Measurements from ENCODE around the gene CYFIP1. TPM values are rescaled to one million over a fixed set of nuclear protein-coding genes. Genes with fewer than 3 reads are reported as not detected.

The CYFIP1 gene
- total and polyA plus RNA-seq, 7 experiments from 2014 or later: 0.40 to 37.8 (median 10.0) TPM

DNA sequence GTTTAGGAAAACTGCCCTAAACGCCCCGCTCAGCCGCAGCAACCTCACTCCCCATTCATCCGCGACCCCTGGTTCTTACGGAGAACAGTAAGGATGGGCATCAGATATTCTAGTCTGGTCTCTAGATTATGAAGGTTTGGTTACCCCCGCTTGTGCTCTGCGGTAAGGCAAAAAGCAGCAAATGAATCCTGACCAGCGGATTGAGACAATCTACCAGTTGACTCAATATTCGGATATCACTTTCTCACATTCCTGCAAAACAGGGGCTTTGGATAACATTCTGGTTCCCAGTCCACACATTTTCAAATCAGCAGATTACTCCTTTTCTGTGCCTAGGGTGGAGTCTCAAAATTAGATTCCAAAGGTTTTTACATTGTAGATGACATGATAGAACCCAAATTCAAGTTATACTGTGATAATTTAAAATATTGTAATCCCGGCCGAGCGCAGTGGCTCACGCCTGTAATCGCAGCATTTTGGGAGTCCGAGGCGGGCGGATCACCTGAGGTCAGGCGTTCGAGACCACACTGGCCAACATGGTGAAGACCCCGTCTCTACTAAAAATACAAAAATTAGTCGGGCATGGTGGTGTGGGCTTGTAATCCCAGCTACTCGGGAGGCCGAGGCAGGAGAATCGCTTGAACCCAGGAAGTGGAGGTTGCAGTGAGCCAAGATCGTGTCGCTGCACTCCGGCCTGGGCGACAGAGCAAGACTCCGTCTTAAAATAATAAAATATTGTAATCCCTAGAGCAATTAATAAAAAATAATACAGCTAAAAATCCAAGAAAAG, 1.1 kb upstream of the CYFIP1 start:
- Mint-ChIP-seq H3K4me1 (peaks cover 9 to 20% (median 15%) of the 10 kb centered on the region in 7 donors), H3K27ac (no peak overlapping the region)
- no peaks in the 10 kb centered on the region for H3K9me3 ChIP-seq (ENCODE audit: control insufficient read depth in 2 of 3, low read length in 3 of 3)

DNA sequence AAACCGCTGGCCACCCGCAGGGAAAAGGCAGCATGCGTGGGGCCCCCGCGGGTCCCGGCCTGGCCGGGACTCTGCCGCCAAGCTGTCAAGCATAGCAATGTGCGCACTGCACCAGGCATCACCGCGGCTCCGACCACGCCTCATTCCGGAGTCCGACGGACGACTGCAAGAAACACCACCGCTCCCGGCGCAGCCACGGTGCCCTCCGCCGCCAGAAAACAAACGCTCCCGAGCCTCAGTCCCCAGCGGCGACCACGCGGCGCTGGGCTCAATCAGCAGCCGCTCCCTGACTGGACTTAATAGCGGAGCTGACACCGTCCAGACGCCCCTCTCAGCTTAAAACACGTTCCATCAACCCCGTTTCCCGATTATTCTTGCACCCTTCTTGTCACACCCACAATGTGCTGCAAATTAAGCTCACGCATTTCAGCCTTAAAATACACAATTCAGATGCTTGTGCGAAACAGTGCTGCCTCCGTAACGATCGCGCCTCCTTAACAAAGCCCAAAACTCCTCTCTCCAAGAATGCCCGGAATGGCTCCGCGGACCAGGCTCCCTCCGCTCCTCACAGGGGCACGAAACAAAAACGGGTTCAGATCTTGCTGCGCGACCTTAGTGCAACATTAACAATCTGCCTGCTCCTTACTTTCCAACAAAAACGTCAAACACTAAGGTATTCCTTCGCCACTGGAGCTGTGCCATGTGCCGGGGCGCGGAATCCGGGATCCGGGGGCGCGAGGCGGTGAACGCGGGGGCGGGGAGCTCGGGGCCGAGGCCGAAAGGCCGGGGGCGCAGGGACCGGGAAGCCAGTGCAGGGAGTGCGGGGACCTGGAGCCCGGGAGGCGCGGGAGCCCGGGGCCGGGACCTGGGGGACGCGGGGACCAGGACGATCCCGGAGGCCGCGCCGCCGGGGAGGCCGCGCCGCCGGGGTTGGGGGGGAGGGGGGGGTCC, 655 bp downstream of the CYFIP1 start:
- H3K27ac Mint-ChIP-seq: no peak overlapping the region
- peaks cover 0 to 5% of the 10 kb centered on the region in 2 donors for H3K27me3 ChIP-seq (ENCODE audit: control insufficient read depth in 2 of 2, insufficient read depth in 2 of 2, low read length in 2 of 2)

More for the DNA sequence above, 1.1 kb upstream of the CYFIP1 start:
- no peaks in the 10 kb centered on the region for H3K36me3 ChIP-seq (ENCODE audit: control insufficient read depth in 2 of 3, insufficient read depth in 3 of 3, low read length in 3 of 3)
- DNase-seq (no peak), ATAC-seq (no peak)
- no peaks in the 10 kb centered on the region for H3K4me1 ChIP-seq (ENCODE audit: control insufficient read depth in 2 of 2, insufficient read depth in 2 of 2, low read length in 2 of 2)
- Mint-ChIP-seq H3K27me3 (peaks cover 16 to 28% (median 20%) of the 10 kb centered on the region in 5 donors), H3K4me3 (peak overlapping the region; percentile 56 to 83 (median 73)), H3K9me3 (peaks cover 0 to 2% (median 0%) of the 10 kb centered on the region in 11 donors), H3K36me3 (peaks cover 0 to 4% (median 4%) of the 10 kb centered on the region in 5 donors)
- POLR2A ChIA-PET: interaction anchor here (0.6 kb wide), 1 partner anchor 11 kb away, joined by 3 read pairs; no protein-coding TSS in a partner anchor
- CTCF ChIA-PET: no interaction called here
- peaks cover 0 to 5% of the 10 kb centered on the region in 2 donors for H3K27me3 ChIP-seq (ENCODE audit: control insufficient read depth in 2 of 2, insufficient read depth in 2 of 2, low read length in 2 of 2)
- intact Hi-C loops (cut with micrococcal nuclease): no loop called here
- H3K27ac ChIP-seq (ENCODE audit: low read depth, low read length): no peak overlapping the region
- H3K4me3 ChIP-seq (ENCODE audit: low read length): peak overlapping the region; percentile 33

DNA sequence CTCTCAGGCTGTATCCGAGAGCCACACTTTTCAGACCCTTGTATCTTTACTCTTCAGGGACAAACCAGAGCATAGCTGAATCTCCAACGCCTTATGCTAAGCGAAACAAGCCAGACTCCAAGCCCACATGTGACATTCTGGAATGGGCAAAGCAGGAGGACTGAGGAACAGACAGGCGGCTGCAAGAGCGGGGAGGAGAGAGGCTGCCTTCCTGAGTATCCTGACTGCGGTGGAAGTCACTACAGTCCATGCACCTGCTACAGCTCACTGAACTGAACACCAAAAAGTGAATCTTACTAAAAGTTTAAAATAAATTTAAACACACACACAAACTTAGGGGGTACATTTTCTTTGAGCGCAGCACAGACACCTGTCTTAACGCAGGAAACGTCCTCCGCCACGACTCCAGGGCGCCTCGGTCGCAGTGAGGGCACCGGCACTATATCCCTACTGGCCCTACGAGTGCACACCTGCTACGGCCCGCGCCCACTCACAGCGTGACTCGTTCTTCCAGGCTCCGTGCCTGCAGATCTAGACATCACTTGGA, 1.4 kb downstream of the CYFIP1 start:
- DNase-seq (peak in 1 of 9 donors; percentile 4), ATAC-seq (peak; percentile 19)
- Histone ChIP-seq H3K4me1 (ENCODE audit: control insufficient read depth in 2 of 2, insufficient read depth in 2 of 2, low read length in 2 of 2) (no peaks in the 10 kb centered on the region), H3K4me3 (ENCODE audit: low read length) (peak overlapping the region; percentile 54), H3K27ac (ENCODE audit: low read depth, low read length) (no peak overlapping the region), H3K9me3 (ENCODE audit: control insufficient read depth in 2 of 3, low read length in 3 of 3) (no peaks in the 10 kb centered on the region), H3K27me3 (ENCODE audit: control insufficient read depth in 2 of 2, insufficient read depth in 2 of 2, low read length in 2 of 2) (peaks cover 0 to 5% of the 10 kb centered on the region in 2 donors), H3K36me3 (ENCODE audit: control insufficient read depth in 2 of 3, insufficient read depth in 3 of 3, low read length in 3 of 3) (no peaks in the 10 kb centered on the region)
- ChIA-PET POLR2A (no interaction called here), CTCF (no interaction called here)
- H3K36me3 Mint-ChIP-seq: peaks cover 0 to 4% (median 0%) of the 10 kb centered on the region in 5 donors
- peak overlapping the region; percentile 81 to 98 (median 89) for H3K4me3 Mint-ChIP-seq
- peaks cover 11 to 20% (median 15%) of the 10 kb centered on the region in 7 donors for H3K4me1 Mint-ChIP-seq
- intact Hi-C loops (cut with micrococcal nuclease): loop anchor here in 1 of 2 donors (2.0 kb wide), 1 partner anchor 60 kb away; the partner anchor contains the start of gene TUBGCP5
- H3K27ac Mint-ChIP-seq: no peak overlapping the region
- H3K9me3 Mint-ChIP-seq: peaks cover 0 to 2% (median 0%) of the 10 kb centered on the region in 11 donors
- H3K27me3 Mint-ChIP-seq: peaks cover 16 to 28% (median 20%) of the 10 kb centered on the region in 5 donors

More for the DNA sequence above, 655 bp downstream of the CYFIP1 start:
- ChIA-PET POLR2A (no interaction called here), CTCF (no interaction called here)
- Mint-ChIP-seq H3K36me3 (peaks cover 0 to 4% (median under 1%) of the 10 kb centered on the region in 5 donors), H3K4me3 (peak overlapping the region; percentile 81 to 98 (median 89)), H3K4me1 (peaks cover 11 to 20% (median 15%) of the 10 kb centered on the region in 7 donors), H3K27me3 (peaks cover 16 to 28% (median 20%) of the 10 kb centered on the region in 5 donors), H3K9me3 (peaks cover 0 to 2% (median 0%) of the 10 kb centered on the region in 11 donors)
- Histone ChIP-seq H3K27ac (ENCODE audit: low read depth, low read length) (no peak overlapping the region), H3K4me3 (ENCODE audit: low read length) (peak overlapping the region; percentile 54), H3K36me3 (ENCODE audit: control insufficient read depth in 2 of 3, insufficient read depth in 3 of 3, low read length in 3 of 3) (no peaks in the 10 kb centered on the region), H3K4me1 (ENCODE audit: control insufficient read depth in 2 of 2, insufficient read depth in 2 of 2, low read length in 2 of 2) (no peaks in the 10 kb centered on the region), H3K9me3 (ENCODE audit: control insufficient read depth in 2 of 3, low read length in 3 of 3) (no peaks in the 10 kb centered on the region)
- intact Hi-C loops (cut with micrococcal nuclease): loop anchor here in 1 of 2 donors (2.0 kb wide), 1 partner anchor 59 kb away; the partner anchor contains the start of gene TUBGCP5
- DNase-seq (peak in 4 of 9 donors; percentile 8 to 51 (median 12)), ATAC-seq (peak; percentile 52)

DNA sequence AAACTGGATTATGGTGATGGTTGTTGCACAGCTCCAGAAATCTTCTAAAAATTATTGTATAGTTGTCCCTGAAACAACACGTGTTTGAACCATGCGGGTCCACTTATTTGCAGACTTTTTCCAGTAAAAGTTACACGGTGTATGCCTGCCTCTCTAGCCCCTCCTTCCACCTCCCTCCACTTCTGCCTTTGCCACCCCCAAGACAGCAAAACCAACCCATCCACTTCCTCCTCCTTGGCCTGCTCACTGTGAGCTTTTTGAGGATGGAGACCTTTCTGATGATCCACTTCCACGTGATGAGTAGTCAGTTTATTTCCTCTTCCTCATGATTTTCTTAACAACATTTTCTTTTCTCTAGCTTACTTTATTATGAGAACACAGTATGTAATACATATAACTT, 5.4 kb downstream of the CYFIP1 start:
- H3K4me1 Mint-ChIP-seq: peaks cover 14 to 23% (median 15%) of the 10 kb centered on the region in 7 donors
- H3K27ac ChIP-seq (ENCODE audit: low read depth, low read length): no peak overlapping the region
- H3K4me3 Mint-ChIP-seq: no peak overlapping the region
- peaks cover 10 to 21% (median 19%) of the 10 kb centered on the region in 5 donors for H3K27me3 Mint-ChIP-seq
- peaks cover 0 to 5% (median 0%) of the 10 kb centered on the region in 5 donors for H3K36me3 Mint-ChIP-seq
- H3K27ac Mint-ChIP-seq: no peak overlapping the region
- H3K9me3 Mint-ChIP-seq: peaks cover 0 to 2% (median 0%) of the 10 kb centered on the region in 11 donors
- H3K9me3 ChIP-seq (ENCODE audit: control insufficient read depth in 2 of 3, low read length in 3 of 3): no peaks in the 10 kb centered on the region
- ChIA-PET POLR2A (no interaction called here), CTCF (no interaction called here)
- H3K4me3 ChIP-seq (ENCODE audit: low read length): no peak overlapping the region
- DNase-seq (no peak), ATAC-seq (peak; percentile 85)
- intact Hi-C loops (cut with micrococcal nuclease): no loop called here
- H3K27me3 ChIP-seq (ENCODE audit: control insufficient read depth in 2 of 2, insufficient read depth in 2 of 2, low read length in 2 of 2): peaks cover 0 to 5% of the 10 kb centered on the region in 2 donors
- H3K36me3 ChIP-seq (ENCODE audit: control insufficient read depth in 2 of 3, insufficient read depth in 3 of 3, low read length in 3 of 3): no peaks in the 10 kb centered on the region
- no peaks in the 10 kb centered on the region for H3K4me1 ChIP-seq (ENCODE audit: control insufficient read depth in 2 of 2, insufficient read depth in 2 of 2, low read length in 2 of 2)

DNA sequence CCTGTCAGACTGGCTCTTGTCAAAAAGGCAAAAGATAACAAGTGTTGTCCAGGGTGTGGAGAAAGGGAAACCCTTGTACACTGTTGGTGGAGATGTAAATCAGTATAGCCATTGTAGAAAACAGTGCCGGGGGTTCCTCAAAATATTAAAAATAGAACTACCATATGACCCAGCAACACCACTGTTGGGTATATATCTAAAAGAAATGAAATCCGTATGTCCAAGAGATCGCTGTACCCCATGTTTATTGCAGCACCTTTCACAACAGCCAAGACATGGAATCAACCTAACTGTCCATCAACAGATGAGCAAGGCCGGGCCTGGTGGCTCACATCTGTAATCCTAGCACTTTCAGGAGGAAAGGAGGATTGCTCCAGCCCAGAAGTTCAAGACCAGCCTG, 6.2 kb downstream of the CYFIP1 start:
- no peaks in the 10 kb centered on the region for H3K27me3 ChIP-seq (ENCODE audit: control insufficient read depth in 2 of 2, insufficient read depth in 2 of 2, low read length in 2 of 2)
- CTCF ChIA-PET: no interaction called here
- no peak overlapping the region for H3K4me3 ChIP-seq (ENCODE audit: low read length)
- peaks cover 0 to 4% (median 2%) of the 10 kb centered on the region in 5 donors for H3K36me3 Mint-ChIP-seq
- H3K4me1 ChIP-seq (ENCODE audit: control insufficient read depth in 2 of 2, insufficient read depth in 2 of 2, low read length in 2 of 2): no peaks in the 10 kb centered on the region
- no peaks in the 10 kb centered on the region for H3K36me3 ChIP-seq (ENCODE audit: control insufficient read depth in 2 of 3, insufficient read depth in 3 of 3, low read length in 3 of 3)
- no peak overlapping the region for H3K27ac ChIP-seq (ENCODE audit: low read depth, low read length)
- H3K4me3 Mint-ChIP-seq: no peak overlapping the region
- peaks cover 7 to 15% (median 9%) of the 10 kb centered on the region in 7 donors for H3K4me1 Mint-ChIP-seq
- ATAC-seq: no peak
- H3K27ac Mint-ChIP-seq: no peak overlapping the region
- no peaks in the 10 kb centered on the region for H3K9me3 ChIP-seq (ENCODE audit: control insufficient read depth in 2 of 3, low read length in 3 of 3)
- H3K27me3 Mint-ChIP-seq: peaks cover 5 to 18% (median 13%) of the 10 kb centered on the region in 5 donors
- H3K9me3 Mint-ChIP-seq: peaks cover 0 to 7% (median 2%) of the 10 kb centered on the region in 11 donors
- DNase-seq: no peak
- POLR2A ChIA-PET: no interaction called here
- intact Hi-C loops (cut with micrococcal nuclease): no loop called here

DNA sequence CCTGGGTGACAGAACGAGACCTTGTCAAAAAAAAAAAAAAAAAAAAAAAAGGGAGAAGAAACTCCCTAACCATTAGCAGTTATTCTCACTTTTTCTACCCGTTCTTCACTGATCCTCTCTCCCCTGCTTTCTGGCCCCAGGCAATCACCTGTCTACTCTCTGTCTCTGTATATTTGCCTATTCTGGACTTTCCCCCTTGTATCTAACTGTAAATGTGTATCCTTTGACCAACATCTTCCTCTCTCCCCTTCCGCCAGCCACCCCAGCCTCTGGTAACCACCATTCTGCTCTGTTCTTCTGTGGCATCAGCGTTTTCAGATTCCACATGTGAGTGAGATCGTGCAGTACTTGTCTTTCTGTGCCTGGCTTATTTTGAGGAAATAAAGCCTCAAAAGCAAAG, 6.9 kb downstream of the CYFIP1 start:
- Histone ChIP-seq H3K9me3 (ENCODE audit: control insufficient read depth in 2 of 3, low read length in 3 of 3) (no peaks in the 10 kb centered on the region), H3K4me1 (ENCODE audit: control insufficient read depth in 2 of 2, insufficient read depth in 2 of 2, low read length in 2 of 2) (no peaks in the 10 kb centered on the region), H3K27me3 (ENCODE audit: control insufficient read depth in 2 of 2, insufficient read depth in 2 of 2, low read length in 2 of 2) (no peaks in the 10 kb centered on the region), H3K4me3 (ENCODE audit: low read length) (no peak overlapping the region), H3K36me3 (ENCODE audit: control insufficient read depth in 2 of 3, insufficient read depth in 3 of 3, low read length in 3 of 3) (no peaks in the 10 kb centered on the region), H3K27ac (ENCODE audit: low read depth, low read length) (no peak overlapping the region)
- ChIA-PET POLR2A (no interaction called here), CTCF (no interaction called here)
- Mint-ChIP-seq H3K4me1 (peaks cover 0 to 9% (median 2%) of the 10 kb centered on the region in 7 donors), H3K4me3 (no peak overlapping the region), H3K9me3 (peaks cover 0 to 7% (median 2%) of the 10 kb centered on the region in 11 donors), H3K27me3 (peaks cover under 1 to 11% (median 6%) of the 10 kb centered on the region in 5 donors), H3K27ac (no peak overlapping the region), H3K36me3 (peaks cover 0 to 4% (median 3%) of the 10 kb centered on the region in 5 donors)
- DNase-seq (no peak), ATAC-seq (no peak)
- intact Hi-C loops (cut with micrococcal nuclease): no loop called here

All from naive thymus-derived CD4-positive, alpha-beta T cell (primary cell).